NK-92 (cell line): ENCODE results near the gene E4F1.
"Not testable (repeated sequence)": the region's sequence is repeated elsewhere in the genome, so short reads cannot be mapped to it uniquely, and the experiment has no call there.

ENCODE experiments used
- DNase-seq: peaks from one replicate; lab custom pipeline; 2025; ENCODE audit not compliant: unreplicated experiment; lab: John Stamatoyannopoulos, UW

The E4F1 gene

GRCh38 chr16:2188395-2188794 is 35.0 kb upstream of the E4F1 start:
- DNase-seq: no peak

GRCh38 chr16:2189252-2189893 is 34.0 kb upstream of the E4F1 start:
- DNase-seq: no peak

- DNase-seq: no peak
Observed at GRCh38 chr16:2190002-2190658, 33.3 kb upstream of the E4F1 start.

- DNase-seq: no peak
Observed at GRCh38 chr16:2190659-2191445, 32.5 kb upstream of the E4F1 start.

- DNase-seq: no peak
Observed at GRCh38 chr16:2191446-2191706, 32.0 kb upstream of the E4F1 start.

GRCh38 chr16:2194166-2194834 is 29.1 kb upstream of the E4F1 start:
- no peak for DNase-seq

- no peak for DNase-seq
Observed at GRCh38 chr16:2194852-2195321, 28.5 kb upstream of the E4F1 start.

- DNase-seq: no peak
Observed at GRCh38 chr16:2195322-2196161, 27.8 kb upstream of the E4F1 start.

- DNase-seq: no peak
Observed at GRCh38 chr16:2196162-2196980, 27.0 kb upstream of the E4F1 start, which contains the start of gene CASKIN1. Gene CASKIN1 (minus strand): TSS chr16:2196605. CDS start chr16:2196432, 173 bp downstream.

- no peak for DNase-seq
Observed at GRCh38 chr16:2196981-2197511, 26.3 kb upstream of the E4F1 start.

GRCh38 chr16:2197765-2198164 is 25.6 kb upstream of the E4F1 start:
- no peak for DNase-seq

- DNase-seq: no peak
Observed at GRCh38 chr16:2198283-2198682, 25.1 kb upstream of the E4F1 start.

GRCh38 chr16:2199095-2199494 is 24.3 kb upstream of the E4F1 start:
- DNase-seq: no peak

- no peak for DNase-seq
Observed at GRCh38 chr16:2199621-2200139, 23.7 kb upstream of the E4F1 start.

GRCh38 chr16:2200313-2200712 is 23.1 kb upstream of the E4F1 start:
- no peak for DNase-seq

- not testable (repeated sequence) for DNase-seq
Observed at GRCh38 chr16:2203119-2203688, 20.2 kb upstream of the E4F1 start.

GRCh38 chr16:2204416-2205103 is 18.8 kb upstream of the E4F1 start:
- DNase-seq: no peak
